Measurements from ENCODE around the gene ARHGEF10L. TPM values are rescaled to one million over a fixed set of nuclear protein-coding genes. Genes with fewer than 3 reads are reported as not detected.

ARHGEF10L gene
- total RNA-seq, 2 donors from 2014 or later, result 0.35 TPM; not detected in 1

- H3K4me1 Mint-ChIP-seq, result no peaks in the 10 kb centered on the region
- no peak overlapping the region for H3K27ac Mint-ChIP-seq
- ATAC-seq (no peak), DNase-seq (no peak)
- no peak overlapping the region for H3K4me3 Mint-ChIP-seq
- no peaks in the 10 kb centered on the region for H3K36me3 Mint-ChIP-seq (ENCODE audit: low read depth)
- H3K27me3 Mint-ChIP-seq, result peaks cover 26% of the 10 kb centered on the region
- H3K9me3 ChIP-seq (ENCODE audit: control insufficient read depth, low read length, poor library complexity, severe bottlenecking), result no peaks in the 10 kb centered on the region
These were observed 60.8 kb downstream of the ARHGEF10L start for GRCh38 chr1:17600321-17600720.

- Mint-ChIP-seq H3K27me3 (peaks cover 31% of the 10 kb centered on the region), H3K36me3 (ENCODE audit: low read depth) (no peaks in the 10 kb centered on the region), H3K4me3 (no peak overlapping the region), H3K27ac (no peak overlapping the region), H3K4me1 (no peaks in the 10 kb centered on the region)
- DNase-seq (no peak), ATAC-seq (no peak)
- no peaks in the 10 kb centered on the region for H3K9me3 ChIP-seq (ENCODE audit: control insufficient read depth, low read length, poor library complexity, severe bottlenecking)
These were observed 62.3 kb downstream of the ARHGEF10L start for GRCh38 chr1:17601643-17602382.

GRCh38 chr1:17603091-17603841 lies 63.8 kb downstream of the ARHGEF10L start:
- H3K9me3 ChIP-seq (ENCODE audit: control insufficient read depth, low read length, poor library complexity, severe bottlenecking), result no peaks in the 10 kb centered on the region
- Mint-ChIP-seq H3K4me1 (no peaks in the 10 kb centered on the region), H3K36me3 (ENCODE audit: low read depth) (no peaks in the 10 kb centered on the region), H3K4me3 (no peak overlapping the region), H3K27me3 (peaks cover 31% of the 10 kb centered on the region), H3K27ac (no peak overlapping the region)
- no peak for DNase-seq
- ATAC-seq, result no peak

- no peaks in the 10 kb centered on the region for H3K9me3 ChIP-seq (ENCODE audit: control insufficient read depth, low read length, poor library complexity, severe bottlenecking)
- H3K27me3 Mint-ChIP-seq, result peaks cover 31% of the 10 kb centered on the region
- no peaks in the 10 kb centered on the region for H3K36me3 Mint-ChIP-seq (ENCODE audit: low read depth)
- DNase-seq (no peak), ATAC-seq (no peak)
- H3K27ac Mint-ChIP-seq, result no peak overlapping the region
- H3K4me3 Mint-ChIP-seq, result no peak overlapping the region
- no peaks in the 10 kb centered on the region for H3K4me1 Mint-ChIP-seq
These were observed 66.3 kb downstream of the ARHGEF10L start for GRCh38 chr1:17605582-17606344.

- Mint-ChIP-seq H3K4me1 (no peaks in the 10 kb centered on the region), H3K36me3 (ENCODE audit: low read depth) (no peaks in the 10 kb centered on the region), H3K4me3 (no peak overlapping the region), H3K27me3 (peaks cover 26% of the 10 kb centered on the region), H3K27ac (no peak overlapping the region)
- ATAC-seq (no peak), DNase-seq (peak in 1 of 3 donors; percentile 14)
- no peaks in the 10 kb centered on the region for H3K9me3 ChIP-seq (ENCODE audit: control insufficient read depth, low read length, poor library complexity, severe bottlenecking)
These were observed 67.4 kb downstream of the ARHGEF10L start for GRCh38 chr1:17606826-17607440.

- DNase-seq (no peak), ATAC-seq (no peak)
- H3K4me3 Mint-ChIP-seq, result no peak overlapping the region
- no peaks in the 10 kb centered on the region for H3K36me3 Mint-ChIP-seq (ENCODE audit: low read depth)
- no peaks in the 10 kb centered on the region for H3K9me3 ChIP-seq (ENCODE audit: control insufficient read depth, low read length, poor library complexity, severe bottlenecking)
- no peaks in the 10 kb centered on the region for H3K4me1 Mint-ChIP-seq
- H3K27ac Mint-ChIP-seq, result no peak overlapping the region
- peaks cover 20% of the 10 kb centered on the region for H3K27me3 Mint-ChIP-seq
These were observed 68.4 kb downstream of the ARHGEF10L start for GRCh38 chr1:17607644-17608581.

GRCh38 chr1:17609529-17609928 lies 70.0 kb downstream of the ARHGEF10L start:
- H3K9me3 ChIP-seq (ENCODE audit: control insufficient read depth, low read length, poor library complexity, severe bottlenecking), result no peaks in the 10 kb centered on the region
- H3K27ac Mint-ChIP-seq, result no peak overlapping the region
- no peak for ATAC-seq
- peaks cover 22% of the 10 kb centered on the region for H3K27me3 Mint-ChIP-seq
- H3K4me3 Mint-ChIP-seq, result no peak overlapping the region
- H3K4me1 Mint-ChIP-seq, result no peaks in the 10 kb centered on the region
- DNase-seq, result no peak
- H3K36me3 Mint-ChIP-seq (ENCODE audit: low read depth), result no peaks in the 10 kb centered on the region

GRCh38 chr1:17610085-17610484 lies 70.6 kb downstream of the ARHGEF10L start:
- H3K9me3 ChIP-seq (ENCODE audit: control insufficient read depth, low read length, poor library complexity, severe bottlenecking), result no peaks in the 10 kb centered on the region
- ATAC-seq (no peak), DNase-seq (no peak)
- Mint-ChIP-seq H3K4me1 (no peaks in the 10 kb centered on the region), H3K27me3 (peaks cover 22% of the 10 kb centered on the region), H3K36me3 (ENCODE audit: low read depth) (no peaks in the 10 kb centered on the region), H3K27ac (no peak overlapping the region), H3K4me3 (no peak overlapping the region)

GRCh38 chr1:17610713-17611112 lies 71.2 kb downstream of the ARHGEF10L start:
- Mint-ChIP-seq H3K27me3 (peaks cover 26% of the 10 kb centered on the region), H3K4me1 (no peaks in the 10 kb centered on the region), H3K4me3 (no peak overlapping the region), H3K27ac (no peak overlapping the region), H3K36me3 (ENCODE audit: low read depth) (no peaks in the 10 kb centered on the region)
- H3K9me3 ChIP-seq (ENCODE audit: control insufficient read depth, low read length, poor library complexity, severe bottlenecking), result no peaks in the 10 kb centered on the region
- ATAC-seq, result no peak
- no peak for DNase-seq

- H3K27me3 Mint-ChIP-seq, result peaks cover 31% of the 10 kb centered on the region
- no peak overlapping the region for H3K27ac Mint-ChIP-seq
- no peak overlapping the region for H3K4me3 Mint-ChIP-seq
- H3K36me3 Mint-ChIP-seq (ENCODE audit: low read depth), result no peaks in the 10 kb centered on the region
- no peak for DNase-seq
- ATAC-seq, result no peak
- H3K4me1 Mint-ChIP-seq, result no peaks in the 10 kb centered on the region
- H3K9me3 ChIP-seq (ENCODE audit: control insufficient read depth, low read length, poor library complexity, severe bottlenecking), result no peaks in the 10 kb centered on the region
These were observed 72.5 kb downstream of the ARHGEF10L start for GRCh38 chr1:17611991-17612390.

- ATAC-seq (no peak), DNase-seq (no peak)
- H3K4me3 Mint-ChIP-seq, result no peak overlapping the region
- no peak overlapping the region for H3K27ac Mint-ChIP-seq
- H3K27me3 Mint-ChIP-seq, result peaks cover 31% of the 10 kb centered on the region
- no peaks in the 10 kb centered on the region for H3K9me3 ChIP-seq (ENCODE audit: control insufficient read depth, low read length, poor library complexity, severe bottlenecking)
- H3K36me3 Mint-ChIP-seq (ENCODE audit: low read depth), result no peaks in the 10 kb centered on the region
- no peaks in the 10 kb centered on the region for H3K4me1 Mint-ChIP-seq
These were observed 73.3 kb downstream of the ARHGEF10L start for GRCh38 chr1:17612831-17613230.

GRCh38 chr1:17614586-17614985 lies 75.1 kb downstream of the ARHGEF10L start:
- H3K36me3 Mint-ChIP-seq (ENCODE audit: low read depth), result peaks cover 2% of the 10 kb centered on the region

More at GRCh38 chr1:17614586-17614985, 75.1 kb downstream of the ARHGEF10L start:
- no peaks in the 10 kb centered on the region for H3K9me3 ChIP-seq (ENCODE audit: control insufficient read depth, low read length, poor library complexity, severe bottlenecking)
- ATAC-seq (no peak), DNase-seq (no peak)
- Mint-ChIP-seq H3K27me3 (peaks cover 38% of the 10 kb centered on the region), H3K4me3 (no peak overlapping the region), H3K4me1 (peaks cover 2% of the 10 kb centered on the region), H3K27ac (no peak overlapping the region)
